Stimulated activated CD4-positive, alpha-beta T cell treated with anti-CD3 and anti-CD28 coated beads, Interleukin-12 subunit alpha, Interleukin-12 subunit beta, amount 100 ng/mL, for 48 hours (primary cell): ENCODE measurements around the gene SPSB4.

ENCODE experiments used
- DNase-seq, 3 donors: peaks; one replicate each; pipeline ENCODE4 v3.0.0-alpha.2; 2020; ENCODE audit warnings: low read depth in 2 of 3, low spot score in 1 of 3

The SPSB4 gene

DNA sequence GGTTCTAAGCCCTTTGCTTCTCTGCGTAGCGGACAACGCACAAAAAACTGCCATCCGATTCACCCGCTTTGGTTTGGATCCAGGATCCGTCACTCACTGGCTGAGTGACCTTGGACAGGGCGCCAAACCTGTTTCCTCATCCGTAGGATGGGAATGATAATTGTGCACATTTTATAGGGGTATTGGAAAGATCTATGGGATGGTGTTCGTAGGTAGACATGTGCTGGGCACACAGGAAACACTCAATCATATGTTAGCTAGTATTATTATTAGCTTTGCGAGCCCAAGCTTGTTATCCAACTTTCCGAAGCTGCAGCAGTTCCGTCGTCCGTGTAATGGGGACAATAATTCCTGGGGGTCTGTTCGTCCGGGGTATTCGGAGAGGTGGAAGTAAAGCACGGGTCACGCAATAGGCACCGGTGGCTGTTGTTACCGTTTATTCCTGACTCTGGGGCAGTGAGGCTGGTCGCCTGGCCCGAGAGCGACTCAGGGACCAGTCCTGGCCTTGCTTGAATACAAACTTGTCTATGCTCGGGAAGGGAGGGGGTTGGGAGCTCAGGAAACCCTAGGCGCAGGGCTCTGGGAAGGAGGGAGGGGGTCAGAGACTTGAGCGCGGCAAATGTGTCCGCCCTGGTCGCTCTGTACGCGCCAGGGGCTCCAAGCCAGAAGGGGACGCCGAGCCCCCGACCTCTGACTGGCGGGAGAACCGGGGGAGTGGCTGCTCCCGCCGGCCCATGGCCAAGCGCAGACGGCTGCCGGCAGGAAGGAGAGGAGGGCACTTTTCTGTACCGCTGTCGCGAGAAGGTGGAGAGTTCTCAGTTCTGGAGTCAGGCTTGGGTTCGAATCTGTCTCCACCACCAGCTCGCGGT, 1.3 kb downstream of the SPSB4 start:
- no peak for DNase-seq

GRCh38 chr3:141055136-141055535, 4.0 kb downstream of the SPSB4 start:
- no peak for DNase-seq

- DNase-seq = no peak
These were observed 4.6 kb downstream of the SPSB4 start for GRCh38 chr3:141055536-141056445.

DNA sequence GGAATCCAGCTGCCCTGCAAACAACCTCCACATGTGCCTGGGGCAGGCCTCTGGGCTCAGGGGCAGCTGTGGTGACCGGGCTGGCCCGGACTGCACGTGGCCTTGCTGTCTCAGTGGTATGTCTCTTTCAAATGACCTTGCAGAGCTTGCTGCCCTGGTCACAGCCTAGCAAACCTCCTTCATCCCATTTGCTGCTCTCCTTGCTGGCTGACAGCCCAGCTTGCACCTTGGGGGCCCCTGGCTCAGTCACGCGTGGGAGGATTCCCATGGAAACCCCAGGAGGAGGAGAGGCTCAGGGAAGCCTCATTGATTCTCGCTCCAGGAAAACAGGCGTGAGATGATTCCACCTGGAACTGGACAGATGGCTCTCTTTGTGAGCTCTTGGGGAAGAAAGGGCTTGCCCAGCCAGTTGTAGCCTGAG, 5.6 kb downstream of the SPSB4 start:
- no peak for DNase-seq

DNA sequence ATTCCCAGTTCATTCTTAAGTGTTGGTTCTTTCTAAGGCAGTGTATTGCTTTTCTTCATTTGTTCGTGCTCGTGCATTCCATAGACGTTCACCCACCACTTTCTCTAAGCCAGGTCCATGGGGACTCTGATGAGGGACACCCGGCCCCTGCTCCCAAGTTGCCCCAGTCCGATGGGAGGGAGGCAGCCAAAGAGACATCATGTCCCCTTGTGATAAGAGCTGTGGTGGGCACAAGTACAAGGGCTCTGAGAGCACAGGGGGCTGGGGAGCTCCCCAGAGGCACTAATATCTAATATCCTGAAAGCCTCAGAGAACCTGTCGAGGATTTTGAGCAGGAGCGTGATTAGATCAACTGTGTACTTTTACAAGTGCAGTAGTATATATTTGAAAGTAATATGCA, 6.3 kb downstream of the SPSB4 start:
- no peak for DNase-seq

GRCh38 chr3:141057946-141058800, 7.0 kb downstream of the SPSB4 start:
- DNase-seq = no peak

DNA sequence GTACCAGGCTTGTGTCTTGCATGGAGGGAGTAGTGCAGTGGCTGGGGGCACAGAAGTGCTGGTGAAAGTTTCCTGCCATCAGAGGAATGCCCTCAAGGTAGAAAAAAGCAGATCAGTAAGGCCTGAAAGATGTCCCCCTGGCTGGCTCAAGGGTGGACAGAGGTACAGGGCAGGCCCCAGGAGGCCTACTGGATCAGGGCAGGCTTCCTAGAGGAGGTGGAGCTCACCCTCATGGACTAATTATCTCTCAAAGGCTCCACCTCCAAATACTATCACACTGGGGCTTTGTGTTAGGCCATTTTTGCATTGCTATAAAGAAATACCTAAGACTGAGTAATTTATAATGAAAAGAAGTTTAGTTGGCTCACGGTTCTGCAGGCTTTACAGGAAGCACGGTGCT, 7.8 kb downstream of the SPSB4 start:
- no peak for DNase-seq

GRCh38 chr3:141059816-141060215, 8.7 kb downstream of the SPSB4 start:
- DNase-seq = no peak

DNA sequence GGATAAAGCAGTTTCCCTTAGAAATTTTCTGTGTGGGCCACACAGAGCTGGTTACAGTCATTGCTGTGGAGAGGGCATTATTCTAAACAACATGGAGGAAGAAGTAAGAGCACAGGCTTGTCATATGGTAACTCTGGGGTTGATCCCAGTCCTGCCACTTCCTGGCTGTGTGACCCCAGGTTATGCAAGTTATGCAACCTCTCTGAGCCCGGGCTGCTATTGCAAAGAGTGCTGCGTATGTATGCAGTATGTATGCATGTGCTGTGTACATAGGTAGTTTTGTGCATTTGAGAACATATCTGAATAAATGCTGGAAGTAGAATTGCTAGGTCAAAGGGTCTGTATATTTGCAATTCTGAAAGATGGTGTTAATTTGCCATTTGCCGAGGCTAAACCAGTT, 9.2 kb downstream of the SPSB4 start:
- DNase-seq = no peak

GRCh38 chr3:141063831-141064230, 12.7 kb downstream of the SPSB4 start:
- no peak for DNase-seq

DNA sequence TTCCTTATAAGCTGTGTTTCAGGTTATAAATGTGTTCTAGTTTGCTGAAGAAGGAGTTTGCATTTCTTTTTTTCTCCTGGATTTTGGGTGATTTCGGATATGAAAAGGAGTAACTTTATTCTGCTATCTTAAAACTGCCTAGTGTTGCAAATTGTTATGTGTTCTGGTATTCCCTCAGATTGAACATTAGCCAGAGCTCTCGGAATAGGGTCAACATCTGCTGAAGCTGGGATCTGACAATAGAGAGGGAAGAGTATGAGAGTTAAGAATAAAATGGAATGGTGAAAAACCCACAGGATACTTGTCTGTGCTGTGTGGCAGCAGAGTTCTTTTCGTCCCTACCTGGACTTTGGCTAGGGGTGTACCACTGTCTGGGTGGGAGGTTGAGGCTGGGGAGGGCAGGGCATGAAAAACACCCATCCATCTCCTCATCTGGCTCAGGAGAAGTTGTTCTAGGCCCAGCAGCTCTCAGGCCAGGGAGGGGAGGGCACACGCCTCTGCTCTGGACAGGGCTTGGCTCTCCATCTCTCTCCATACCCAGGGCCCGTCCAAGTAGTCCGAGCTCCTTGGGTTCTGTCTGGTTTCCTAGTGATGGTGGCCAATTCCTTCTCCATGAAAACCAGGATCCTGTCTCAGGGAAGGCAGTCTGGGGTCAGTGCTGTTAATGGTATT, 13.2 kb downstream of the SPSB4 start:
- DNase-seq = no peak

GRCh38 chr3:141065258-141065657, 14.1 kb downstream of the SPSB4 start:
- DNase-seq = no peak

DNA sequence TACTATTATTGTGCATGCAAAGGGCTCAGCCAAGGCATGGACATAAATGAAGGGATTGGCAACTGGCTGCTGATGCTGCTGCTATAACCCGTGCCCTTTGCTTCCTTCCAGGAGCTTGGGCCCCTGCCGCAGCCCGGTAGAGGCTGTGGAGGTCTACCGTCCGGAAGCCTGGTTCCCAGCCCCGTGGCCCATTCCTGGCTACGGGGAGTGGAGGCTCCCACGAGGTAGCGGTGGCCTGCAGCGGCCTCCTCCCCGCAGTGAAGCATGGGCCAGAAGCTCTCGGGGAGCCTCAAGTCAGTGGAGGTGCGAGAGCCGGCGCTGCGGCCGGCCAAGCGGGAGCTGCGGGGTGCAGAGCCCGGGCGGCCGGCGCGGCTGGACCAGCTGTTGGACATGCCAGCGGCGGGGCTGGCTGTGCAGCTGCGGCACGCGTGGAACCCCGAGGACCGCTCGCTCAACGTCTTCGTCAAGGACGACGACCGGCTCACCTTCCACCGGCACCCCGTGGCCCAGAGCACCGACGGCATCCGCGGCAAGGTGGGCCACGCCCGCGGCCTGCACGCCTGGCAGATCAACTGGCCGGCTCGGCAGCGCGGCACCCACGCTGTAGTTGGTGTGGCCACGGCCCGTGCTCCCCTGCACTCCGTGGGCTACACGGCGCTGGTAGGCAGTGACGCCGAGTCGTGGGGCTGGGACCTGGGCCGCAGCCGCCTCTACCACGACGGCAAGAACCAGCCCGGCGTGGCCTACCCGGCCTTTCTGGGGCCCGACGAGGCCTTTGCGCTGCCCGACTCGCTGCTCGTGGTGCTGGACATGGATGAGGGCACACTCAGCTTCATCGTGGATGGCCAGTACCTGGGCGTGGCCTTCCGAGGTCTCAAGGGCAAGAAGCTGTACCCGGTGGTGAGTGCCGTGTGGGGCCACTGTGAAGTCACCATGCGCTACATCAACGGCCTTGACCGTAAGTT, 15.0 kb downstream of the SPSB4 start:
- no peak for DNase-seq

DNA sequence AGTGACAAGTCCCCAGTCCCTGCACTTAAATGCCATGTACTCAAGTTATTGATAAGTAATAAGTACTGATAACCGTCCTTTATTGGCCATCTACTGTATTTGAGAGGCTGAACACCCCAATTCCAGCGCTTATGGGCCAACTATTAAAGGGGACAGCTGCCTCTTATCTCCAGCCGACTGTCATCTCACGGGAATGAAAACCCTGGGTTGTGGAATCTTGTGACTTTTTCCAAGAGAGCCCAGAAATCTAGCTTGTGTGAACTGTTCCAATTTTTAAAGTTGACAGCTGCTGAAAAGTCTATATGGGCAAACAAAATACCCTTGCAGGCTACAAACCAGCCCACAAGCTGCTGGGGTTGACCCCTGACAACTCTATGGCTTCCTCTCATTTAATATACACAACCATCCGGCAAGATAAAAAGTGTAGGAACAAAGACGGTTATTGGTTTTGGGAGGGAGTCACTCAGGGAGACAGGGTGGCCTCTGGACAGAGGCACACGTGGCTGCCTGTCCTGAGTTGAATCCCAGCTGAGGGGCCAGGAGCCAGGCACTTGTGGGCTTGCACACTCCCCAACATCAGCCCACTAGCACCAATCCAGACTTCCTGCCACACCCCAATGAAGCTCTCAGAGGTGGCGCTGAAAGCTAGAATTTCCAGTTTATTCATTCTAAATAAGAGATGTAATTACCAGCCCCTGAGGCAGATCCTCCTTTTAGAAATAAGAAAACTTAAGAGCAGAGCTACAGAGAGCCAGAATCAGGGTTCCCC, 16.2 kb downstream of the SPSB4 start:
- no peak for DNase-seq

GRCh38 chr3:141070229-141070628, 19.1 kb downstream of the SPSB4 start:
- no peak for DNase-seq

DNA sequence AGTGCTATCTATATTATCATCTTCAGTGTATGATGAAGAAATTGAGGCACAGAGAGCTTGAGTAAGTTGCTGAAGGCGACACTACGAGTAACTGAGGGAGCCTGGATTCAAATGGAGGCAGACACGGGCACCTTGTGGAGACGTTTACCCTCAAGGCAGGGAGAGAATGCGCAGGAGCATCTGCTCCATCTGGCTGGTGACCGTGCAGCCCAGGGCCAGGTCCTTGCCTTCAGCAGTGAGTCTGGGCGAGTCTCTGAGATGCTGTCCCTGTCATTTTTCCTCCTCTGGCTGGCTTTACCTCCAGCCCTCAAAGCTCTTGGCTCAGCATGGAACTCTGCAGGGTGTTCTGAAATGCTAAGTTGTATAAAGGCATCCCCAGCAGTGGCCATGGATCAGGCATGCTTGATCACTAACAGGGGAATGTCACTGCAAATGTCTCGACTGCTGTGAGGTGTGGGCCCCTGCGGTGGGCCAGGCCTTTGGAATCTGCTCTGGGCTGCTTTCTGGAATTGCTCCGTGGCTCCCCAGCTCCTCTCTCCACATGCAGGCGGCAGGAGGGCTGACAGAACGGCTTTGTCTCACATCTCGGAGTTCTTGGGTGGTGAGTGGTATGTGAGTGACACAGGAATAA, 19.7 kb downstream of the SPSB4 start:
- no peak for DNase-seq

DNA sequence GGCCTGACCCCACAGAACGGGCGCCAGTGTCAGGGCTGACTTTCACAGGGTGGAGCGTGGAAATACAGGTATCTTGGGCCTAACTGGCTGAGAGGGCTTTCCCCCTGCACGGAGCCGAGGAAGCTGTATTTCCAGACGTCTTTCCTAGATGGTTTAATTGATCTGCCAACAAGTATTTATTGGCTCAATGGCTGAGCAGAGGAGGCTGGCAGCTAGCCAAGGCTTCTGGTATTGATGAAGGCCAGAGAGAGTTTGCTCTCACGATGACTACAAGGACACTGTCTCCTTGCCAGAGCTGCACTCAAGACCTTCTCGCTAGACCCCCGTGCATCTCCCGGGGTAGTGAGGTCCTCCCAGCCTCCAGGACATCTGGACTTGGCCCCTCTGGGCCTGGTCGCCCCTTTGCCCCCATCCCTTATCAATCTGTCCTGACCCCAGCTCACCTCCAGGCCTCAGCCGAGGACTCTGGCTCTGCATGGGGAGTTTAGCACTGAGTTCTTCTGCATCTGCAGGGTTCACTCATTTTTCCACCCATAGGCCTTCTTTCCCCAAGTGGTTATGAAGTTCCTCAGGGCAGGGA, 20.6 kb downstream of the SPSB4 start:
- DNase-seq = no peak

- DNase-seq = no peak
These were observed 21.8 kb downstream of the SPSB4 start for GRCh38 chr3:141072950-141073349.
